HCT116 (cell line): ENCODE results near the gene NEDD4. TPM values are rescaled to one million over a fixed set of nuclear protein-coding genes. Genes with fewer than 3 reads are reported as not detected.
A peak's percentile ranks its signal among the peaks of the same experiment; 100 is the strongest.

Source experiments
- ATAC-seq: fragments of 200-7000 bp; cut with Tn5 transposase; 2 replicates; pipeline ENCODE4 v1.9.1; 2020; ENCODE audit warnings: mild to moderate bottlenecking, moderate library complexity
- BruUV-seq: library from RNA; stranded (reverse); fragments of 400-500 nt; replicated peaks from 2 replicates; lab custom pipeline; 2021; lab: Mats Ljungman, UMichigan
- CTCF ChIA-PET: fragments of 300-600 bp; sonication (Branson Sonifier 250); formaldehyde crosslinking; loops from one replicate; lab custom pipeline; 2021; ENCODE audit warnings: antibody characterized with exemption; lab: Charles Lee
- POLR2A ChIA-PET: fragments of 300-600, 350-600 bp; sonication (Branson Sonifier 250); formaldehyde crosslinking; loops from one replicate; lab custom pipeline; 2021; ENCODE audit warnings: antibody characterized with exemption; lab: Charles Lee
- RAD21 ChIA-PET, 2 experiments: fragments of 300-600 bp; sonication (Branson Sonifier 250); formaldehyde crosslinking; loops; one replicate each; lab custom pipeline; 2023; ENCODE audit warnings: low total read pairs in 2 of 2; ENCODE audit not compliant: uncharacterized antibody in 2 of 2, unreplicated experiment in 2 of 2, low non-redundant PET in 1 of 2; lab: Charles Lee
- DNase-seq: peaks from one replicate; pipeline ENCODE4 v3.0.0-alpha.2; 2010; ENCODE audit warnings: low read depth, low spot score
- H2AFZ ChIP-seq: fragments of 200-600 bp; shearing (Covaris generic), sonication (generic); 2 replicates; pipeline ENCODE4 v1.6.1; 2017; ENCODE audit warnings: low read depth, mixed run types, mixed read lengths, antibody characterized with exemption, low read length; ENCODE audit not compliant: poor library complexity, severe bottlenecking
- H3K27ac ChIP-seq: 2 replicates; pipeline ENCODE4 v1.5.1; 2012; ENCODE audit warnings: low read depth, low read length
- H3K27me3 ChIP-seq: fragments of 200-600 bp; sonication (generic); 2 replicates; pipeline ENCODE4 v1.6.1; 2016; ENCODE audit warnings: mixed run types, low read length, mixed read lengths; ENCODE audit not compliant: insufficient read depth
- H3K36me3 ChIP-seq, 2 experiments: fragments of 200-500 bp in 1 of 2; fragments of 200-600 bp in 1 of 2; sonication (Bioruptor generic) in 1 of 2; sonication (generic) in 1 of 2; 2 replicates each; pipeline versions ENCODE4 v1.5.1 to v1.6.1; 2014 to 2016; ENCODE audit warnings: low read length in 2 of 2, inconsistent platforms in 1 of 2, mixed read lengths in 1 of 2, mixed run types in 1 of 2; ENCODE audit not compliant: insufficient read depth in 2 of 2, control insufficient read depth in 1 of 2
- H3K4me1 ChIP-seq, 2 experiments: fragments of 200-600 bp in 1 of 2; sonication (generic) in 1 of 2; 2 replicates each; pipeline versions ENCODE4 v1.5.1 to v1.6.1; 2012 to 2017; ENCODE audit warnings: low read length in 2 of 2, inconsistent platforms in 1 of 2, mild to moderate bottlenecking in 1 of 2, mixed read lengths in 1 of 2, mixed run types in 1 of 2, moderate library complexity in 1 of 2; ENCODE audit not compliant: insufficient read depth in 2 of 2, control insufficient read depth in 1 of 2
- H3K4me2 ChIP-seq: fragments of 200-600 bp; sonication (generic); 2 replicates; pipeline ENCODE4 v1.6.1; 2017; ENCODE audit warnings: mixed run types, low read length, mixed read lengths
- H3K4me3 ChIP-seq, 2 experiments: fragments of 200-600 bp in 1 of 2; sonication (generic) in 1 of 2; replicated peaks in 1 of 2; 2 replicates each; pipeline ENCODE4 v1.5.1; 2011 to 2016; ENCODE audit warnings: low read length in 2 of 2, control low read depth in 1 of 2, low read depth in 1 of 2, mild to moderate bottlenecking in 1 of 2, mixed read lengths in 1 of 2, mixed run types in 1 of 2
- H3K79me2 ChIP-seq: fragments of 200-600 bp; sonication (generic); 2 replicates; pipeline ENCODE4 v1.6.1; 2017; ENCODE audit warnings: mild to moderate bottlenecking, mixed run types, low read length, moderate library complexity, mixed read lengths; ENCODE audit not compliant: insufficient read depth
- H3K9ac ChIP-seq: fragments of 200-600 bp; sonication (generic); 2 replicates; pipeline ENCODE4 v1.6.1; 2016; ENCODE audit warnings: low read length, mixed read lengths
- H3K9me2 ChIP-seq: fragments of 200-600 bp; sonication (generic), shearing (Covaris generic); 2 replicates; pipeline ENCODE4 v1.6.1; 2017; ENCODE audit warnings: mixed run types, mild to moderate bottlenecking, moderate library complexity; ENCODE audit not compliant: insufficient read depth
- H3K9me3 ChIP-seq, 2 experiments: fragments of 200-500 bp in 1 of 2; fragments of 200-600 bp in 1 of 2; sonication (Bioruptor generic) in 1 of 2; sonication (generic) in 1 of 2; 2 replicates each; pipeline ENCODE4 v1.6.1; 2014 to 2017; ENCODE audit warnings: low read length in 2 of 2, mixed read lengths in 2 of 2, inconsistent platforms in 1 of 2, low read depth in 1 of 2, mild to moderate bottlenecking in 1 of 2, mixed run types in 1 of 2, moderate library complexity in 1 of 2; ENCODE audit not compliant: control insufficient read depth in 1 of 2, insufficient read depth in 1 of 2
- H4K20me1 ChIP-seq: fragments of 200-600 bp; sonication (generic), shearing (Covaris generic); 2 replicates; pipeline ENCODE4 v1.6.1; 2017; ENCODE audit warnings: mixed run types, mild to moderate bottlenecking, moderate library complexity; ENCODE audit not compliant: insufficient read depth
- CBX3 ChIP-seq: IDR thresholded peaks from 2 replicates; pipeline ENCODE4 v1.6.1; 2012; ENCODE audit warnings: low read depth
- CEBPB ChIP-seq: IDR thresholded peaks from 2 replicates; pipeline ENCODE4 v1.6.1; 2012; ENCODE audit warnings: low read depth
- SRF ChIP-seq: IDR thresholded peaks from 2 replicates; pipeline ENCODE4 v1.6.1; 2012; ENCODE audit warnings: low read depth
- TCF7L2 ChIP-seq: IDR thresholded peaks from 2 replicates; pipeline ENCODE4 v1.7.0; 2011; ENCODE audit warnings: borderline replicate concordance, inconsistent platforms; ENCODE audit not compliant: insufficient read depth, insufficient read length; ENCODE audit errors: extremely low read depth
- YY1 ChIP-seq: IDR thresholded peaks from 2 replicates; pipeline ENCODE4 v1.6.1; 2011; ENCODE audit warnings: low read length, low read depth, moderate library complexity, mild to moderate bottlenecking; ENCODE audit not compliant: insufficient replicate concordance; ENCODE audit errors: extremely low read depth
- ZFX ChIP-seq: fragments of 450-650 bp; IDR thresholded peaks from 2 replicates; pipeline ENCODE4 v1.6.1; 2017
- intact Hi-C: fragments of 100-400 bp; cut with micrococcal nuclease; formaldehyde crosslinking; loops from 2 replicates; pipeline ENCODE4 v1.10.0; 2022
- total RNA-seq: library from RNA; stranded (reverse); gene quantifications from one replicate; pipeline ENCODE4 v1.2.1, GENCODE V29; 2021; ENCODE audit not compliant: unreplicated experiment
- TF ChIP-seq, protein P1 (sequence below): IDR thresholded peaks from 2 replicates; pipeline ENCODE4 v1.6.1; 2012; ENCODE audit warnings: low read depth

NEDD4 gene
- total RNA-seq, 1 experiment from 2014 or later: 13.7 TPM

DNA sequence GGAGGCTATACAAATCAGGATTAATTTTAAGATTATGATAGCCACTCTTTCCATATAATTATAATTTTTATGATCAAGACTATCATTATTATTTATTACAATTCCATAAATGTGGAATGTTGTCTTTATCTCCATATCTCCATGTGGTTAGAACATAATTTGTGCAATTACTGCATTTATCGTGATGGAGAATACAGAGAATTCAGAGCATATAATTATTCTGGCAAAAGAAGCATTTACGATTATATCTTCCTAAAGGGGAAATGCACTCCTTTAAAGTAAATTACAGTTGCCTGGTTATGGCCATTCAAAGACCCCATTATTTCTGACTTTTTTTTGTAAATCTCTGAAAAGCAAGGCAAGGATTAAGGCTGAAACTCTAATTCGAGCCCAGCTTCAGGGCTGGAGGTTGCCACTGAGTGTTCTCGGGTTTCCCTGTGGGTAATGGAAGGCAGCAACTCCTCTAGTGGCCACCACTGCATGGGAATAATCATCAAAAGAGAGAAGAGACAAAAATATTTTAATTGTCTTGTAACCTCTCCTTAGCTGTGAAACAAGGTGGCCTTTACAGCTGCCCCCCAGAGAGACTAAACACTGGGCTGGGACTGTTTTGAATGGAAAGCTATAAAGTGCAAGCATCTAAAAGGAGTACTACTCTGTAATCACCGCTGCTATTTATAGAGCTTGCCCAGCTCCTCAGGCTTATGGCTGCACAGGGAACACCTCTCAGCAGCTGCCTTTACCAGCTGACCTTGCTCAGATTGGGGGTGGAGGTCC is 190.6 kb downstream of the NEDD4 start (continued):
- TF ChIP-seq YY1 (no peak), CEBPB (no peak), ZFX (no peak)

DNA sequence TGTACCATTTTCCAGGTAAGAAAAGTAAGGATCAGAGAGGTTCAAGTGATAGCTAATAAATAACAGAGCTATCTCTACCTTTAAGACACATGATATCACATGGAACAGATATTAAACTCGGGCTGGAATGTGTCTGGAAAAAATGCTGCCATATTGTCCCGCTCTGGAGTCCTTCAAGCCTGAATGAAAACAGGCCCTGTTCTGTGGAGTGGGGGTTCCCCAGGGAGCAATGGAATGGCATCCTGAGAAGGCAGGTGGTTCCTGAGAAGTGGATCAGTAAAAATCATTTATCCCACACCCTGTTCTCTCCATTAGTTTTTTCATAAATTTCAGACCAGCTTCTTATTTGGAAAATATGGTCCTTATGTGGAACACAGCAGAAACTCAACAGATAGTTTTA is 193.2 kb downstream of the NEDD4 start:
- RAD21 ChIA-PET: no interaction called here
- no peak for DNase-seq

More for the DNA sequence above, 193.2 kb downstream of the NEDD4 start:
- Histone ChIP-seq H3K9ac (no peak overlapping the region), H3K4me1 (peaks cover 0 to 8% of the 10 kb centered on the region in 2 experiments; a peak in 2 of 4 replicates), H3K79me2 (no peaks in the 10 kb centered on the region), H3K36me3 (no peaks in the 10 kb centered on the region), H3K27me3 (no peaks in the 10 kb centered on the region), H2AFZ (peak overlapping the region; percentile 100), H3K9me2 (no peaks in the 10 kb centered on the region), H3K4me2 (peak overlapping the region; percentile 35; the same call in 1 of the 2 replicates), H4K20me1 (no peaks in the 10 kb centered on the region), H3K27ac (no peak overlapping the region), H3K9me3 (no peaks in the 10 kb centered on the region), H3K4me3 (no peak overlapping the region)
- BruUV-seq: no TSS peak
- CTCF ChIA-PET: interaction anchor here (0.7 to 6.6 kb wide), 6 partner anchors 11 to 361 kb away, joined by 3 to 53 read pairs (median 3); no protein-coding TSS in a partner anchor
- POLR2A ChIA-PET: no interaction called here
- 0 out of 2 replicates have a peak, but pooled peaks have one; percentile 13 for ATAC-seq
- intact Hi-C loops: no loop called here
- TF ChIP-seq SRF: no peak
- no peak for TF ChIP-seq CEBPB
- TF ChIP-seq CBX3: no peak
- no peak for TF ChIP-seq TCF7L2
- TF ChIP-seq, protein P1, sequence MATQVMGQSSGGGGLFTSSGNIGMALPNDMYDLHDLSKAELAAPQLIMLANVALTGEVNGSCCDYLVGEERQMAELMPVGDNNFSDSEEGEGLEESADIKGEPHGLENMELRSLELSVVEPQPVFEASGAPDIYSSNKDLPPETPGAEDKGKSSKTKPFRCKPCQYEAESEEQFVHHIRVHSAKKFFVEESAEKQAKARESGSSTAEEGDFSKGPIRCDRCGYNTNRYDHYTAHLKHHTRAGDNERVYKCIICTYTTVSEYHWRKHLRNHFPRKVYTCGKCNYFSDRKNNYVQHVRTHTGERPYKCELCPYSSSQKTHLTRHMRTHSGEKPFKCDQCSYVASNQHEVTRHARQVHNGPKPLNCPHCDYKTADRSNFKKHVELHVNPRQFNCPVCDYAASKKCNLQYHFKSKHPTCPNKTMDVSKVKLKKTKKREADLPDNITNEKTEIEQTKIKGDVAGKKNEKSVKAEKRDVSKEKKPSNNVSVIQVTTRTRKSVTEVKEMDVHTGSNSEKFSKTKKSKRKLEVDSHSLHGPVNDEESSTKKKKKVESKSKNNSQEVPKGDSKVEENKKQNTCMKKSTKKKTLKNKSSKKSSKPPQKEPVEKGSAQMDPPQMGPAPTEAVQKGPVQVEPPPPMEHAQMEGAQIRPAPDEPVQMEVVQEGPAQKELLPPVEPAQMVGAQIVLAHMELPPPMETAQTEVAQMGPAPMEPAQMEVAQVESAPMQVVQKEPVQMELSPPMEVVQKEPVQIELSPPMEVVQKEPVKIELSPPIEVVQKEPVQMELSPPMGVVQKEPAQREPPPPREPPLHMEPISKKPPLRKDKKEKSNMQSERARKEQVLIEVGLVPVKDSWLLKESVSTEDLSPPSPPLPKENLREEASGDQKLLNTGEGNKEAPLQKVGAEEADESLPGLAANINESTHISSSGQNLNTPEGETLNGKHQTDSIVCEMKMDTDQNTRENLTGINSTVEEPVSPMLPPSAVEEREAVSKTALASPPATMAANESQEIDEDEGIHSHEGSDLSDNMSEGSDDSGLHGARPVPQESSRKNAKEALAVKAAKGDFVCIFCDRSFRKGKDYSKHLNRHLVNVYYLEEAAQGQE: no peak
